HAP-1 (cell line): ENCODE data around the gene SMTNL2.
"Not testable (repeated sequence)": the region's sequence is repeated elsewhere in the genome, so short reads cannot be mapped to it uniquely, and the experiment has no call there.

ENCODE experiments used
- DNase-seq, 2 experiments: peaks; one replicate each; pipeline ENCODE4 v3.0.0-alpha.2; 2016 to 2020; ENCODE audit warnings: low spot score in 2 of 2
- H3K27me3 ChIP-seq: fragments of 250-450 bp; sonication (Bioruptor Pico); 2 replicates; pipeline ENCODE4 v1.5.1; 2020; ENCODE audit warnings: low read depth, mild to moderate bottlenecking, moderate library complexity
- H3K36me3 ChIP-seq: fragments of 250-450 bp; sonication (Bioruptor Pico); replicated peaks from 2 replicates; pipeline ENCODE4 v1.5.1; 2020; ENCODE audit warnings: mild to moderate bottlenecking
- H3K4me1 ChIP-seq: fragments of 250-450 bp; sonication (Bioruptor Pico); 2 replicates; pipeline ENCODE4 v1.5.1; 2020; ENCODE audit warnings: mild to moderate bottlenecking
- H3K4me3 ChIP-seq: fragments of 250-450 bp; sonication (Bioruptor Pico); 2 replicates; pipeline ENCODE4 v1.5.1; 2020; ENCODE audit warnings: mild to moderate bottlenecking, moderate library complexity
- H3K9me3 ChIP-seq: fragments of 250-450 bp; sonication (Bioruptor Pico); 2 replicates; pipeline ENCODE4 v1.5.1; 2020; ENCODE audit warnings: mild to moderate bottlenecking, moderate library complexity
- in situ Hi-C: fragments of 300-500 bp; cut with MboI; formaldehyde crosslinking; loops from 3 replicates; pipeline ENCODE4 v1.14.3; 2020; ENCODE audit warnings: low sequenced_read_pairs, inconsistent platforms, mixed read lengths

The SMTNL2 gene

GRCh38 chr17:4590042-4590441 lies 5.7 kb downstream of the SMTNL2 start:
- H3K36me3 ChIP-seq, DNase-seq, H3K9me3 ChIP-seq, H3K4me1 ChIP-seq, in situ Hi-C loops, H3K4me3 ChIP-seq, H3K27me3 ChIP-seq: not testable (repeated sequence)

- Histone ChIP-seq H3K4me1 (peaks cover 3% of the 10 kb centered on the region; the same call in 1 of the 2 replicates), H3K4me3 (no peak overlapping the region), H3K36me3 (no peaks in the 10 kb centered on the region), H3K27me3 (no peaks in the 10 kb centered on the region), H3K9me3 (no peaks in the 10 kb centered on the region)
- in situ Hi-C loops = no loop called here
- no peak for DNase-seq
Measured at GRCh38 chr17:4590981-4591453, 6.7 kb downstream of the SMTNL2 start.

- H3K36me3 ChIP-seq = no peaks in the 10 kb centered on the region
- no peaks in the 10 kb centered on the region for H3K9me3 ChIP-seq
- in situ Hi-C loops = no loop called here
- no peak overlapping the region for H3K4me3 ChIP-seq
- peaks cover 3% of the 10 kb centered on the region; the same call in 1 of the 2 replicates for H3K4me1 ChIP-seq
- no peak for DNase-seq
- no peaks in the 10 kb centered on the region for H3K27me3 ChIP-seq
Measured at GRCh38 chr17:4591529-4591928, 7.2 kb downstream of the SMTNL2 start.

- no peak for DNase-seq
- in situ Hi-C loops = no loop called here
- Histone ChIP-seq H3K27me3 (no peaks in the 10 kb centered on the region), H3K36me3 (no peaks in the 10 kb centered on the region), H3K4me3 (no peak overlapping the region), H3K4me1 (peaks cover 3% of the 10 kb centered on the region; the same call in 1 of the 2 replicates), H3K9me3 (no peaks in the 10 kb centered on the region)
Measured at GRCh38 chr17:4592240-4593005, 8.1 kb downstream of the SMTNL2 start.

GRCh38 chr17:4593021-4593421 lies 8.7 kb downstream of the SMTNL2 start:
- Histone ChIP-seq H3K4me1 (peaks cover 3% of the 10 kb centered on the region; the same call in 1 of the 2 replicates), H3K4me3 (no peak overlapping the region), H3K36me3 (no peaks in the 10 kb centered on the region), H3K9me3 (no peaks in the 10 kb centered on the region), H3K27me3 (no peaks in the 10 kb centered on the region)
- DNase-seq = no peak
- in situ Hi-C loops = no loop called here

GRCh38 chr17:4594406-4594805 lies 10.1 kb downstream of the SMTNL2 start:
- in situ Hi-C loops = no loop called here
- DNase-seq = no peak

GRCh38 chr17:4594931-4595684 lies 10.8 kb downstream of the SMTNL2 start:
- in situ Hi-C loops = no loop called here
- Histone ChIP-seq H3K4me3 (no peak overlapping the region), H3K4me1 (peaks cover 3% of the 10 kb centered on the region; the same call in 1 of the 2 replicates), H3K9me3 (no peaks in the 10 kb centered on the region), H3K36me3 (no peaks in the 10 kb centered on the region), H3K27me3 (no peaks in the 10 kb centered on the region)
- DNase-seq = peak; percentile 38 to 82

More at GRCh38 chr17:4594406-4594805, 10.1 kb downstream of the SMTNL2 start:
- Histone ChIP-seq H3K9me3 (no peaks in the 10 kb centered on the region), H3K4me1 (peaks cover 3% of the 10 kb centered on the region; the same call in 1 of the 2 replicates), H3K4me3 (no peak overlapping the region), H3K36me3 (no peaks in the 10 kb centered on the region), H3K27me3 (no peaks in the 10 kb centered on the region)

GRCh38 chr17:4595685-4596342 lies 11.5 kb downstream of the SMTNL2 start:
- in situ Hi-C loops, DNase-seq, H3K4me3 ChIP-seq, H3K36me3 ChIP-seq, H3K4me1 ChIP-seq, H3K9me3 ChIP-seq, H3K27me3 ChIP-seq: not testable (repeated sequence)

- Histone ChIP-seq H3K4me3 (no peak overlapping the region), H3K9me3 (no peaks in the 10 kb centered on the region), H3K27me3 (no peaks in the 10 kb centered on the region), H3K4me1 (peaks cover 3% of the 10 kb centered on the region; the same call in 1 of the 2 replicates), H3K36me3 (no peaks in the 10 kb centered on the region)
- in situ Hi-C loops = no loop called here
- no peak for DNase-seq
Measured at GRCh38 chr17:4596636-4597380, 12.5 kb downstream of the SMTNL2 start.

- Histone ChIP-seq H3K4me1 (peaks cover 3% of the 10 kb centered on the region; the same call in 1 of the 2 replicates), H3K27me3 (no peaks in the 10 kb centered on the region), H3K4me3 (no peak overlapping the region), H3K9me3 (no peaks in the 10 kb centered on the region), H3K36me3 (no peaks in the 10 kb centered on the region)
- no peak for DNase-seq
- in situ Hi-C loops = no loop called here
Measured at GRCh38 chr17:4597975-4598374, 13.6 kb downstream of the SMTNL2 start.

- in situ Hi-C loops = no loop called here
Measured at GRCh38 chr17:4598776-4599504, 14.6 kb downstream of the SMTNL2 start.

GRCh38 chr17:4599505-4600281 lies 15.4 kb downstream of the SMTNL2 start:
- Histone ChIP-seq H3K27me3 (no peaks in the 10 kb centered on the region), H3K36me3 (no peaks in the 10 kb centered on the region), H3K4me3 (no peak overlapping the region), H3K9me3 (no peaks in the 10 kb centered on the region), H3K4me1 (peaks cover 3% of the 10 kb centered on the region; the same call in 1 of the 2 replicates)
- peak in 1 of 2 experiments; percentile 35 for DNase-seq
- in situ Hi-C loops = no loop called here

More at GRCh38 chr17:4598776-4599504, 14.6 kb downstream of the SMTNL2 start:
- H3K9me3 ChIP-seq = no peaks in the 10 kb centered on the region
- H3K36me3 ChIP-seq = no peaks in the 10 kb centered on the region
- no peaks in the 10 kb centered on the region for H3K27me3 ChIP-seq
- H3K4me1 ChIP-seq = peaks cover 3% of the 10 kb centered on the region; the same call in 1 of the 2 replicates
- no peak overlapping the region for H3K4me3 ChIP-seq
- no peak for DNase-seq
